OCI-LY1 (cell line): Measurements from ENCODE around the gene LRRC45.

Experiments used
- CTCF ChIP-seq: fragments of 200-600 bp; sonication (generic), shearing (Covaris generic); IDR thresholded peaks from 2 replicates; pipeline ENCODE4 v1.5.1; 2017; ENCODE audit warnings: mild to moderate bottlenecking, antibody characterized with exemption, low read length, moderate library complexity, mixed read lengths
- EZH2 ChIP-seq: fragments of 200-600 bp; sonication (generic), shearing (Covaris generic); IDR thresholded peaks from 2 replicates; pipeline ENCODE4 v1.8.0; 2017; ENCODE audit warnings: borderline replicate concordance, mixed run types, mild to moderate bottlenecking, antibody characterized with exemption, low read length, moderate library complexity, mixed read lengths

- TF ChIP-seq CTCF (no peak), EZH2 (no peak)
Observed at GRCh38 chr17:82059272-82060000, 36.3 kb downstream of the LRRC45 start.
